Measurements from ENCODE around the gene GDF9.

The GDF9 gene

DNA sequence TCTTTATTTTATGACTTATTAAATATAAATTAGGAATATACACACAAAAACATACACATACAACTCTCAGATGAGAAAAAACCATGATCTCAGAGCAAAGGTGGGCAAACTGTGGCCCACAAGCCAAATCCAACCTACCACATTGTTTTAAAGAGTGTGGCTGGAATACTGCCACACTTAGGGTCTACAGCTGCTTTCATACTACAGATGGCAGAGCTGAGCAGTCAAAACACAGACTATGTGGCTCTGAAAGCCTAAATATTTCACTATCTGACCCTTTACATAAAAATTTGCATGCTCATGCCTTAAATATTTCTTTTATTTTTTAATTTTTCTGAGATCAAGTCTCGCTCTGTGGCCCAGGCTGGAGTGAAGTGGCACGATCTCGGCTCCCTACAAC lies 35.5 kb upstream of the GDF9 start:
- TF ChIP-seq CTCF (IDR thresholded peaks at IDR 0.05; ENCODE audit: unreplicated experiment in 3 of 3), result no peak
- H3K4me3 Mint-ChIP-seq, result no peak overlapping the region
- peaks cover 66% of the 10 kb centered on the region for H3K36me3 Mint-ChIP-seq (ENCODE audit: low read depth)
- H3K27me3 Mint-ChIP-seq (ENCODE audit: low read depth), result no peaks in the 10 kb centered on the region
- H3K9me3 Mint-ChIP-seq, result no peaks in the 10 kb centered on the region
- no peak overlapping the region for H3K27ac Mint-ChIP-seq
- peaks cover 7% of the 10 kb centered on the region for H3K4me1 Mint-ChIP-seq

GRCh38 chr5:132901036-132901435 lies 34.8 kb upstream of the GDF9 start:
- no peaks in the 10 kb centered on the region for H3K27me3 Mint-ChIP-seq (ENCODE audit: low read depth)

GRCh38 chr5:132898094-132898493 lies 31.8 kb upstream of the GDF9 start:
- no peak overlapping the region for H3K27ac Mint-ChIP-seq
- H3K4me1 Mint-ChIP-seq, result no peaks in the 10 kb centered on the region
- H3K36me3 Mint-ChIP-seq (ENCODE audit: low read depth), result peaks cover 68% of the 10 kb centered on the region
- H3K27me3 Mint-ChIP-seq (ENCODE audit: low read depth), result no peaks in the 10 kb centered on the region
- H3K9me3 Mint-ChIP-seq, result no peaks in the 10 kb centered on the region
- no peak for TF ChIP-seq CTCF (IDR thresholded peaks at IDR 0.05; ENCODE audit: unreplicated experiment in 3 of 3)
- no peak overlapping the region for H3K4me3 Mint-ChIP-seq

More at GRCh38 chr5:132901036-132901435, 34.8 kb upstream of the GDF9 start:
- no peak overlapping the region for H3K27ac Mint-ChIP-seq
- TF ChIP-seq CTCF (IDR thresholded peaks at IDR 0.05; ENCODE audit: unreplicated experiment in 3 of 3), result no peak
- H3K4me1 Mint-ChIP-seq, result peaks cover 7% of the 10 kb centered on the region
- H3K4me3 Mint-ChIP-seq, result no peak overlapping the region
- no peaks in the 10 kb centered on the region for H3K9me3 Mint-ChIP-seq
- H3K36me3 Mint-ChIP-seq (ENCODE audit: low read depth), result peaks cover 70% of the 10 kb centered on the region

GRCh38 chr5:132896685-132897084 lies 30.4 kb upstream of the GDF9 start:
- no peaks in the 10 kb centered on the region for H3K4me1 Mint-ChIP-seq
- no peaks in the 10 kb centered on the region for H3K9me3 Mint-ChIP-seq
- no peak overlapping the region for H3K27ac Mint-ChIP-seq
- no peak for TF ChIP-seq CTCF (IDR thresholded peaks at IDR 0.05; ENCODE audit: unreplicated experiment in 3 of 3)
- no peak overlapping the region for H3K4me3 Mint-ChIP-seq
- H3K27me3 Mint-ChIP-seq (ENCODE audit: low read depth), result no peaks in the 10 kb centered on the region
- H3K36me3 Mint-ChIP-seq (ENCODE audit: low read depth), result peaks cover 78% of the 10 kb centered on the region

GRCh38 chr5:132895719-132896305 lies 29.5 kb upstream of the GDF9 start:
- H3K9me3 Mint-ChIP-seq, result no peaks in the 10 kb centered on the region
- peaks cover 73% of the 10 kb centered on the region for H3K36me3 Mint-ChIP-seq (ENCODE audit: low read depth)
- H3K4me3 Mint-ChIP-seq, result no peak overlapping the region
- no peaks in the 10 kb centered on the region for H3K4me1 Mint-ChIP-seq
- H3K27ac Mint-ChIP-seq, result no peak overlapping the region
- no peaks in the 10 kb centered on the region for H3K27me3 Mint-ChIP-seq (ENCODE audit: low read depth)
- TF ChIP-seq CTCF (IDR thresholded peaks at IDR 0.05; ENCODE audit: unreplicated experiment in 3 of 3), result no peak

- Mint-ChIP-seq H3K4me3 (no peak overlapping the region), H3K36me3 (ENCODE audit: low read depth) (peaks cover 78% of the 10 kb centered on the region), H3K27ac (no peak overlapping the region), H3K4me1 (no peaks in the 10 kb centered on the region), H3K27me3 (ENCODE audit: low read depth) (no peaks in the 10 kb centered on the region), H3K9me3 (no peaks in the 10 kb centered on the region)
- no peak for TF ChIP-seq CTCF (IDR thresholded peaks at IDR 0.05; ENCODE audit: unreplicated experiment in 3 of 3)
These were observed 24.5 kb upstream of the GDF9 start for GRCh38 chr5:132890817-132891216.

All from nephron (organoid).